Measurements from ENCODE around the gene CTDNEP1. TPM values are rescaled to one million over a fixed set of nuclear protein-coding genes. Genes with fewer than 3 reads are reported as not detected.
A peak's percentile ranks its signal among the peaks of the same experiment; 100 is the strongest.

CTDNEP1 gene
- total RNA-seq, 3 donors from 2014 or later (not counting 1 experiment from before 2014, with no cell fraction given), result 127 to 139 (median 131) TPM

DNA sequence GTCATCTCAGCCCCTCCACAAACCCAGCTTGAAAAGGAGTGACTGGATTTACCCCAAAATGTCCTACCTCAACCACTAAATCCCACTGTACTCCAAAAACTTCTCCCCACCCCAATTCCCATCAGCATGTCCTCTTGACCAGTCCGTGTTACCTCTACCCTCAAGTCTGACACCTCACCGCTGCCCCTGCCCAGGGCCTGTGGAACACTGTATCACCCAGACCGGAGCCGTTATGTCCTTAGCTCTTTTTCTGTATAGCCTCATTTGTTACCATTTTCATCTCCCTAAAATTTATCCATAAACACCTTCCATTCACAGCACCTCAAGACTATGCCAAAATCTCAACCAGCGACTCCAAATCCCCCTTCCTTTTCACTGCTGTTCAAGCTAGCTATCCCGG lies 14.7 kb downstream of the CTDNEP1 start:
- H3K4me1 ChIP-seq (ENCODE audit: control insufficient read depth, insufficient read depth, low read length), result peaks cover 56% of the 10 kb centered on the region
- no peak overlapping the region for H3K27ac ChIP-seq (ENCODE audit: low read length)
- intact Hi-C loops (cut with micrococcal nuclease), result no loop called here
- no peak overlapping the region for H3K4me3 ChIP-seq (ENCODE audit: low read length)
- H3K9me3 ChIP-seq (ENCODE audit: control insufficient read depth, insufficient read depth, low read length), result no peaks in the 10 kb centered on the region
- Mint-ChIP-seq H3K4me3 (peak overlapping the region; percentile 96), H3K9me3 (no peaks in the 10 kb centered on the region), H3K27me3 (ENCODE audit: low read depth in 2 of 2) (no peaks in the 10 kb centered on the region), H3K36me3 (no peaks in the 10 kb centered on the region), H3K4me1 (peaks cover 62 to 81% of the 10 kb centered on the region in 2 donors), H3K27ac (peak overlapping the region; percentile 97 to 99)
- no peak for DNase-seq
- H3K36me3 ChIP-seq (ENCODE audit: control insufficient read depth, insufficient read depth, low read length), result peaks cover 25% of the 10 kb centered on the region
- 94% methylated on average over 6 of the region's 6 CpGs for whole genome bisulfite sequencing (ENCODE audit: insufficient coverage)
- H3K27me3 ChIP-seq (ENCODE audit: control insufficient read depth, insufficient read depth, low read length), result no peaks in the 10 kb centered on the region
- TF ChIP-seq, protein P1, sequence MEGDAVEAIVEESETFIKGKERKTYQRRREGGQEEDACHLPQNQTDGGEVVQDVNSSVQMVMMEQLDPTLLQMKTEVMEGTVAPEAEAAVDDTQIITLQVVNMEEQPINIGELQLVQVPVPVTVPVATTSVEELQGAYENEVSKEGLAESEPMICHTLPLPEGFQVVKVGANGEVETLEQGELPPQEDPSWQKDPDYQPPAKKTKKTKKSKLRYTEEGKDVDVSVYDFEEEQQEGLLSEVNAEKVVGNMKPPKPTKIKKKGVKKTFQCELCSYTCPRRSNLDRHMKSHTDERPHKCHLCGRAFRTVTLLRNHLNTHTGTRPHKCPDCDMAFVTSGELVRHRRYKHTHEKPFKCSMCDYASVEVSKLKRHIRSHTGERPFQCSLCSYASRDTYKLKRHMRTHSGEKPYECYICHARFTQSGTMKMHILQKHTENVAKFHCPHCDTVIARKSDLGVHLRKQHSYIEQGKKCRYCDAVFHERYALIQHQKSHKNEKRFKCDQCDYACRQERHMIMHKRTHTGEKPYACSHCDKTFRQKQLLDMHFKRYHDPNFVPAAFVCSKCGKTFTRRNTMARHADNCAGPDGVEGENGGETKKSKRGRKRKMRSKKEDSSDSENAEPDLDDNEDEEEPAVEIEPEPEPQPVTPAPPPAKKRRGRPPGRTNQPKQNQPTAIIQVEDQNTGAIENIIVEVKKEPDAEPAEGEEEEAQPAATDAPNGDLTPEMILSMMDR (IDR thresholded peaks at IDR 0.05), result no peak
- ATAC-seq, result no peak

DNA sequence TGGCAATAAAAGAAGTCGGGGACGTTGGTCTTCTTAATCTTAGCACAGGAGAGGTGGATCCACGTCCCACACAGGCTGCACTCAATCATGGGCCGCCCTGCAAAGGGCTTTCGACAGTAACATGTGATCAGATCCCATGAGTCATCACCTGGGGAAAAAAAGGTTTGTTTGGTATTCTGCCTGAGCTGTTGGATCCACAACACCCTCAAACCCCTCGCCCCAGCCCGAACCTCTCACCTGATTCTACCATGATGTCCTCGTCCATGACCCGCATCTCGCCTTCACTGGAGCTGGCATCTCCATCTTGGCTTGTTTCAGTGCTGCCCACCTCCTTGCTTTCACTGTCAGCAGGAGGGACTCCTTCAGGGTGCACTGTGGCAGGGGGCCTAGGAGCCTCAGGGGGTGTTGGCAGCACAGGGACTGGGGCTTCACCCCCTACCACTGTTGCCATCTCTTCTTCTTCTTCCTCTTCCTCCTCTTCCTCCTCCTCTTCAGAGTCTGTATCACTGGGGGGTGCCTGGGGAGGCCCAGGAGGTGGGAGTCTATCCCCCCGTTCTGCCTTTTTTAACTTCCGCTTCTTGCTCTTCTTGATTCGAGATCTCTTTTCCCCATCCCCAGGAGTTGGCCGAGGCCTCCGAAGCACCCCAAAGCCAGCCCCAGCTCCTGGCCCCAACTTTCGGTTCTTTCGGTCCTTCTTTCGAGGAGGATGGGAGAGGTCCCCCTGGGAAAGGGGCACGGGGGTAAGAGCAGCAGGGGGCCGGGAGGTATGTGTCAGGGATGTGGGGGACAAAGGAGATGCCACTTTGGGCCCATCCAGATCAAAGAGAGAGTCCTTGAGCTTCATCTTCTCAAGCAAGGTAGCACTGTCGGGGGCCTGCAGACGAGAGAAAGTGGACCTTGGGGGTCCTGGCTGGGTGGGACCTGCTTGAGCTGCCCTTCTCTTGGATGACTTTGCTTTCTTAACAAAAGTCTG lies 15.6 kb downstream of the CTDNEP1 start:
- H3K27me3 ChIP-seq (ENCODE audit: control insufficient read depth, insufficient read depth, low read length), result no peaks in the 10 kb centered on the region
- H3K4me3 Mint-ChIP-seq, result peak overlapping the region; percentile 58
- H3K4me1 Mint-ChIP-seq, result peaks cover 54 to 75% of the 10 kb centered on the region in 2 donors
- WGBS (ENCODE audit: insufficient coverage), result 90% methylated on average over 22 of the region's 22 CpGs
- no peak overlapping the region for H3K27ac ChIP-seq (ENCODE audit: low read length)
- no peaks in the 10 kb centered on the region for H3K36me3 Mint-ChIP-seq
- H3K27ac Mint-ChIP-seq, result peak overlapping the region; percentile 97 to 99
- H3K36me3 ChIP-seq (ENCODE audit: control insufficient read depth, insufficient read depth, low read length), result peaks cover 24% of the 10 kb centered on the region
- TF ChIP-seq, protein P1 (IDR thresholded peaks at IDR 0.05), result no peak
- intact Hi-C loops (cut with micrococcal nuclease), result loop anchor here (2.0 kb wide), 1 partner anchor 21 kb away; no protein-coding TSS in a partner anchor
- H3K9me3 Mint-ChIP-seq, result no peaks in the 10 kb centered on the region
- no peak for ATAC-seq
- no peaks in the 10 kb centered on the region for H3K27me3 Mint-ChIP-seq (ENCODE audit: low read depth in 2 of 2)
- DNase-seq, result no peak
- peaks cover 50% of the 10 kb centered on the region for H3K4me1 ChIP-seq (ENCODE audit: control insufficient read depth, insufficient read depth, low read length)
- no peak overlapping the region for H3K4me3 ChIP-seq (ENCODE audit: low read length)
- no peaks in the 10 kb centered on the region for H3K9me3 ChIP-seq (ENCODE audit: control insufficient read depth, insufficient read depth, low read length)

DNA sequence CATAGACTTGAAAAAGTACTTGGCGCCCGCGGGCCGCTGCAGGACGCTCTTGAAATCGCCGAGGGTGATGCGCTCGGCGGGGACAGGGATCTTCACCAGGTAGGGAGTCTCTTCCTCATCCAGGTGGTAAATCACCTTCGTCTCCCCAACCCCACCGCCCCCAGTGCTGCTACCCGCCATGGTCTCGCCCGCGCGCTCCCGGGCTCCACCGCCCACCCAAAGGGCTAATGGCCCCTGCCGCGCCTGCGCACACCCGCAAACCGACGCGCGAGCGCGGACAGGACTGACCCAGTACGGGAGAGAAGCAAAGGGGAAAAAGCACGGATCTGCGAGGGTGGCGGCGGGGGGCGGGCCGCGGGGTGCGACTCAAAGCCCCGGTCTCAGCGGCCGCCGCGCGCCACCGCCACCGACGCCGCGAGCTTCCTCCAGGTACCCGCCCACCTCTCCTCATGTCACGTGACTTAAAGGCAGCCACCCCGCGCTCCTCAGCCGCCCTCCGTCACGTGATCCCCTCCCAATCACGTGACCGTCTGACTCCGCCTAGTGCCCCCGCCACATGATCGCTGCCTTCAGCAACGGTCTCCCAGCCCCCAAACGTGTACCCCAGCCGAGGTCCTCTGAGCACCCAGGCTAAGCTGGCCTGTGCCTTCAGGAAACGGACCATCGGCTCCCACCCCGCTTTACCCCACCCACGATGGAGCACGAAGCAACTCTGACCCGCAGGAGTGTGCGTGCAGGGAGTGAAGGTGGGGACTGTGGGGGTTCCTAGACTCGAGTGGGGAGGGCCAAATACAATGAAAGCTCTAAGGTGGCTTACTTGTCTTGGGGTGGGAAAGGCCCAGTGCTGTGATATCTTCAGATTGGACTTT lies 17.2 kb downstream of the CTDNEP1 start, which contains the start of gene DVL2:
Gene DVL2, minus strand, starts transcription at position 435 of the 869 bp plus-strand sequence. Its CDS starts 255 bp downstream, at position 180.
- WGBS (ENCODE audit: insufficient coverage), result under 1% methylated on average over 72 of the region's 72 CpGs
- intact Hi-C loops (cut with micrococcal nuclease), result loop anchor here (2.0 to 5.0 kb wide), 2 partner anchors 20 to 903 kb away; no protein-coding TSS in a partner anchor
- H3K9me3 Mint-ChIP-seq, result no peaks in the 10 kb centered on the region
- peaks cover 40 to 69% of the 10 kb centered on the region in 2 donors for H3K4me1 Mint-ChIP-seq
- Histone ChIP-seq H3K27me3 (ENCODE audit: control insufficient read depth, insufficient read depth, low read length) (no peaks in the 10 kb centered on the region), H3K27ac (ENCODE audit: low read length) (peak within 1 kb of the TSS; percentile 63), H3K4me3 (ENCODE audit: low read length) (peak within 1 kb of the TSS; percentile 90), H3K4me1 (ENCODE audit: control insufficient read depth, insufficient read depth, low read length) (peaks cover 37% of the 10 kb centered on the region), H3K9me3 (ENCODE audit: control insufficient read depth, insufficient read depth, low read length) (no peaks in the 10 kb centered on the region), H3K36me3 (ENCODE audit: control insufficient read depth, insufficient read depth, low read length) (peaks cover 26% of the 10 kb centered on the region)
- DNase-seq, result peak; percentile 92 to 97
- peak within 1 kb of the TSS; percentile 92 to 97 for H3K27ac Mint-ChIP-seq
- peak within 1 kb of the TSS; percentile 88 for H3K4me3 Mint-ChIP-seq
- ATAC-seq, result peak; percentile 55 to 77 (median 73)
- H3K27me3 Mint-ChIP-seq (ENCODE audit: low read depth in 2 of 2), result no peaks in the 10 kb centered on the region
- TF ChIP-seq, protein P1 (IDR thresholded peaks at IDR 0.05), result no peak
- H3K36me3 Mint-ChIP-seq, result no peaks in the 10 kb centered on the region

Measured in natural killer cell (primary cell).